Psoas muscle (tissue), 8 donors: ENCODE results near the gene FBXW9. TPM values are rescaled to one million over a fixed set of nuclear protein-coding genes. Genes with fewer than 3 reads are reported as not detected.

Source experiments
- ATAC-seq, 4 donors: fragments of 200-7000 bp; cut with Tn5 transposase; one replicate each; pipeline ENCODE4 v1.9.1; 2020; ENCODE audit warnings: moderate library complexity in 3 of 4, mild to moderate bottlenecking in 2 of 4
- DNase-seq, 2 donors: peaks; one replicate each; pipeline ENCODE4 v3.0.0-alpha.2; 2020
- H3K27ac ChIP-seq: fragments of 200-600 bp; one replicate; pipeline ENCODE4 v1.8.0; 2022
- H3K27me3 ChIP-seq, 3 donors: fragments of 200-600 bp in 1 of 3; one replicate each; pipeline versions ENCODE4 v1.6.1 to v1.8.0; 2013 to 2022; ENCODE audit warnings: low read length in 2 of 3, mild to moderate bottlenecking in 2 of 3, moderate library complexity in 1 of 3; ENCODE audit not compliant: insufficient read depth in 3 of 3
- H3K36me3 ChIP-seq, 2 donors: fragments of 200-600 bp in 1 of 2; one replicate each; pipeline versions ENCODE4 v1.6.1 to v1.8.0; 2013 to 2022; ENCODE audit warnings: low read depth in 1 of 2, mild to moderate bottlenecking in 1 of 2, moderate library complexity in 1 of 2; ENCODE audit not compliant: insufficient read depth in 1 of 2
- H3K4me1 ChIP-seq: fragments of 200-600 bp; one replicate; pipeline ENCODE4 v1.8.0; 2022
- H3K4me3 ChIP-seq: fragments of 200-600 bp; one replicate; pipeline ENCODE4 v1.8.0; 2022; ENCODE audit warnings: mild to moderate bottlenecking
- H3K9me3 ChIP-seq: fragments of 200-600 bp; one replicate; pipeline ENCODE4 v1.8.0; 2022
- WGBS, 3 donors: extraction: QIAGEN DNeasy Blood & Tissue Kit; methylation state at CpG; one replicate each; pipeline versions ENCODE4 v1.1.6 to v1.1.7; 2013; 5-methylcytosine and 5-hydroxymethylcytosine counted together
- intact Hi-C, 2 donors: fragments of 100-400 bp; cut with DNase I; formaldehyde crosslinking; loops; one replicate each; pipeline versions ENCODE4 v1.11.0 to v1.14.2; 2022
- polyA plus RNA-seq, 3 donors: library from polyadenylated mRNA; stranded (reverse); fragments of 200-250 nt; gene quantifications; one replicate each; pipeline ENCODE4 v1.2.3, GENCODE V29; 2013
- total RNA-seq, 4 donors: library from RNA; stranded (reverse); fragmentation: NEBNext Ultra II Directional in 2 of 4; extraction: Animal tissue kit (Norgen Biotek cat#: 25700) in 2 of 4; gene quantifications; one replicate each; pipeline versions ENCODE4 v1.2.1 to v1.2.4, GENCODE V29; 2021 to 2023
- TF ChIP-seq, protein P1 (sequence below): fragments of 200-600 bp; IDR thresholded peaks from one replicate; pipeline ENCODE4 v1.8.0; 2022; ENCODE audit warnings: antibody characterized with exemption
- donor health status: healthy with polysubstance abuse.
- donor health status: DM: no; HTN: no; CAD: no; lungs with moderate emphysema.
- donor health status: Bipolar disorder and iron deficiency.
- donor health status: healthy.
- donor health status: DM: yes; HTN: yes; CAD: no.
- donor health status: DM: no; HTN: no; CAD: no.
- donor health status: DM: no; HTN: no; CAD: no.
- donor health status: DM: yes; HTN: yes; CAD: no.

FBXW9 gene
- total and polyA plus RNA-seq, 7 donors, result 1.2 to 9.2 (median 2.2) TPM

DNA sequence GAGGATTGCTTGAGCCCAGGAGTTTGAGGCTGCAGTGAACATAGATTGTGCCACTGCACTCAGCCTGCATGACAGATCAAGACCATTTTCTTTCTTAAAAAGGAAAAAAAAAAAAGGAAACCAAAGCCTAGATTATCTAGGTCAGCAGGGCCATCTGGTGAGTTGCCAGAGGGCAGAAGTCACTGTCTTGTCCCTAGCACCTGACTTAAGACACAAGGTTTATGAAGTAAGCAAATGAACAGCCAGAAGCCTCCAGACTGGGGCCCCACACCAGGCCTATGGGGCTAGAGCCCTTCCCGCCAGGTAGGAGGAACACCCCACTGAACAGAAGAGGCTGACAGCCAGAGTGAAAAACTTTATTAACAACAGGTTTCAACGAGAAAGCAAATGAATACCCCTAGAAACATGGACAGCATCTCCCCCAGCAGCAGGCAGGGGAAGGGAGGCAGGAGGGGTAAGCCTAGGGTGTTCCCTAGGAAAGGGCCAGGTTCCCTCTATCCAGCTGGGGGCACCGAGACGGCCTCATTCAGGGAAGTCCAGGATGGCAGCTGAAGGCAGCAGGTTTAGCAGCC is 28.6 kb downstream of the FBXW9 start:
- TF ChIP-seq, protein P1, sequence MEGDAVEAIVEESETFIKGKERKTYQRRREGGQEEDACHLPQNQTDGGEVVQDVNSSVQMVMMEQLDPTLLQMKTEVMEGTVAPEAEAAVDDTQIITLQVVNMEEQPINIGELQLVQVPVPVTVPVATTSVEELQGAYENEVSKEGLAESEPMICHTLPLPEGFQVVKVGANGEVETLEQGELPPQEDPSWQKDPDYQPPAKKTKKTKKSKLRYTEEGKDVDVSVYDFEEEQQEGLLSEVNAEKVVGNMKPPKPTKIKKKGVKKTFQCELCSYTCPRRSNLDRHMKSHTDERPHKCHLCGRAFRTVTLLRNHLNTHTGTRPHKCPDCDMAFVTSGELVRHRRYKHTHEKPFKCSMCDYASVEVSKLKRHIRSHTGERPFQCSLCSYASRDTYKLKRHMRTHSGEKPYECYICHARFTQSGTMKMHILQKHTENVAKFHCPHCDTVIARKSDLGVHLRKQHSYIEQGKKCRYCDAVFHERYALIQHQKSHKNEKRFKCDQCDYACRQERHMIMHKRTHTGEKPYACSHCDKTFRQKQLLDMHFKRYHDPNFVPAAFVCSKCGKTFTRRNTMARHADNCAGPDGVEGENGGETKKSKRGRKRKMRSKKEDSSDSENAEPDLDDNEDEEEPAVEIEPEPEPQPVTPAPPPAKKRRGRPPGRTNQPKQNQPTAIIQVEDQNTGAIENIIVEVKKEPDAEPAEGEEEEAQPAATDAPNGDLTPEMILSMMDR, result no peak
- no peak for DNase-seq
- Histone ChIP-seq H3K27me3 (no peaks in the 10 kb centered on the region), H3K36me3 (peaks cover 0 to 44% of the 10 kb centered on the region in 2 donors), H3K4me1 (peaks cover 33% of the 10 kb centered on the region), H3K27ac (peak overlapping the region; percentile 74), H3K9me3 (no peaks in the 10 kb centered on the region), H3K4me3 (peak overlapping the region; percentile 98)
- WGBS, 3 donors, result 58 to 66% (median 64%) methylated on average over 4 of the region's 4 CpGs
- intact Hi-C loops, result no loop called here
- no peak for ATAC-seq

GRCh38 chr19:12666265-12667048 is 30.0 kb downstream of the FBXW9 start, which contains the start of the genes MAN2B1 and WDR83:
Gene MAN2B1 (minus strand): TSS chr19:12666742. CDS start chr19:12666701, 41 bp downstream.
Gene WDR83 (plus strand): TSS chr19:12666807. CDS start chr19:12669791, 2,984 bp downstream.
- Histone ChIP-seq H3K27ac (peak within 1 kb of the TSS; percentile 74), H3K9me3 (no peaks in the 10 kb centered on the region), H3K36me3 (peaks cover 0 to 43% of the 10 kb centered on the region in 2 donors), H3K27me3 (no peaks in the 10 kb centered on the region), H3K4me1 (peaks cover 33% of the 10 kb centered on the region), H3K4me3 (peak within 1 kb of the TSS; percentile 98)
- ATAC-seq (peak; percentile 73 to 84 (median 82)), DNase-seq (peak; percentile 79 to 85)
- WGBS, 3 donors, result 1 to 2% (median 1%) methylated on average over 46 of the region's 46 CpGs
- TF ChIP-seq, protein P1, result no peak
- intact Hi-C loops, result no loop called here

GRCh38 chr19:12665671-12666264 is 30.7 kb downstream of the FBXW9 start:
- TF ChIP-seq, protein P1, result no peak
- WGBS, 3 donors, result 46 to 61% (median 50%) methylated on average over 12 of the region's 12 CpGs
- peak in 3 of 4 donors; percentile 1 to 2 (median 2) for ATAC-seq
- H3K4me1 ChIP-seq, result peaks cover 32% of the 10 kb centered on the region
- peaks cover 0 to 50% of the 10 kb centered on the region in 2 donors for H3K36me3 ChIP-seq
- intact Hi-C loops, result no loop called here
- H3K27ac ChIP-seq, result no peak overlapping the region
- no peak for DNase-seq
- H3K9me3 ChIP-seq, result no peaks in the 10 kb centered on the region
- H3K27me3 ChIP-seq, result no peaks in the 10 kb centered on the region
- H3K4me3 ChIP-seq, result peak overlapping the region; percentile 98

- H3K4me3 ChIP-seq, result peak overlapping the region; percentile 98
- H3K36me3 ChIP-seq, result peaks cover 0 to 55% of the 10 kb centered on the region in 2 donors
- peaks cover 27% of the 10 kb centered on the region for H3K4me1 ChIP-seq
- intact Hi-C loops, result no loop called here
- H3K27ac ChIP-seq, result no peak overlapping the region
- H3K9me3 ChIP-seq, result no peaks in the 10 kb centered on the region
- 70 to 86% (median 85%) methylated on average over 10 of the region's 10 CpGs for WGBS, 3 donors
- DNase-seq (peak in 1 of 2 donors; percentile 69), ATAC-seq (no peak)
- no peaks in the 10 kb centered on the region for H3K27me3 ChIP-seq
- TF ChIP-seq, protein P1, result no peak
Observed at GRCh38 chr19:12665281-12665573, 31.2 kb downstream of the FBXW9 start.
